CD4-positive, alpha-beta T cell treated with Interleukin-6 at 100 ng/mL for 8 hours (primary cell): Measurements from ENCODE around the gene LRIT3.

Experiments used
- DNase-seq: peaks from one replicate; pipeline ENCODE4 v3.0.0-alpha.2; 2020; ENCODE audit warnings: mixed read lengths, low spot score

Gene LRIT3

DNA sequence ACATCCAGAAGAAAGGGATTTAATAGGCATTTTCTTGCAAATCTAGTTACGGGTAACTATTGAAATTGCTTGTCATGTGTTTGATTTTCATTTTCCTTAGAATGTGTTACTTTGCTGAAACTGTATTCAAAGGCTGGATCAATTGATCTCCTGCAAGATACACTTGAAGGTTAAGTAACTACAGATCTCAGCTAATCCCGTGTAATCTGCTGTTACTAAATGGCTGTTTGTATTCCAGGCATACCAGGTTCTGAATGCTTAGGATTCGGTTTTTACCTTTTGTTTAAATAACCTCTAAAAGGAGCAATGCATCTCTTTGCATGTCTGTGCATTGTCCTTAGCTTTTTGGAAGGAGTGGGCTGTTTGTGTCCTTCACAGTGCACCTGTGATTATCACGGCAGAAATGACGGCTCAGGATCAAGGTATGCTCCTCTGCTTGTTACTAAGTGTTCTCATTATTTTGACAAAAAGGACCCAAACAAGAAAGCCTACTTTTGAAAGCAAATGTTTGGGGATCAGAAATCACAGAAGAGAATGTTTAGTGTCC, at the start of gene LRIT3:
Gene LRIT3 (plus strand): TSS at position 212 of the 547 bp plus-strand sequence. CDS start 95 bp downstream, at position 307.
- no peak for DNase-seq

- no peak for DNase-seq
Observed at GRCh38 chr4:109798866-109799265, 49.0 kb upstream of the LRIT3 start.

DNA sequence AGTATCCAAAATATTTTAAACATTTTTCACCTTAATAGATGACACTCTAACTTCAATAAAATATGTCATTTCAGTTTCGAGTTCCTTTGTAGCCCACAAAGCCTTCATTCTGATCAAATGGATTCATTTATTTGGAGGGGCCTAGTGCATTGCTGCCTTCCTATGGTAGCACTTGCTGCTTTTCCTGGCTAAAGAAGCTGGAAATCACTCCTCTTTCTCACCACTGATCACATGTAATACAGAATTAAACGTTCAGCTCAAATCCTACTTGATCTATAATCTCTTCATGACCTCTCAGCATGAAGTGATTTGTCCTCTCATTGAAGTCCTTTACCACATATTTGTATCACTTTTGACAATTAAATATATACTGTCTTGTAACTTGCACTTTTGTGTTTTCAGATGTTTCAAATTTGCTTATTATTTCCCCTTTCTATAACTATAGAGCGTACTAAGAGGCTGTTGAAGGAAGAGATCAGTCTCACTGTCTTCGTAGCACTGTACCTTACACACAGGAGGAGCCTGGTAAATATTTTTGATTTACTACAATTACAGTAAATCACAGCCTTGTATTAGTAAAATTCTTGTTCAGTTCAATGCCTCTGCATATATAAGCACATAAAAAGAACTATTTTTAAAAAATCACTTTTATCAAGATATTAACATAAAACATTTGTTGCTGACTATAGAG, 46.7 kb upstream of the LRIT3 start:
- DNase-seq = no peak

GRCh38 chr4:109801895-109802319, 46.0 kb upstream of the LRIT3 start, which contains the start of gene CFI:
TSS of gene CFI (minus strand) at chr4:109801999. CDS start at chr4:109801971, 28 bp downstream.
- DNase-seq = no peak

GRCh38 chr4:109803924-109804571, 43.9 kb upstream of the LRIT3 start:
- DNase-seq = peak; percentile 16

DNA sequence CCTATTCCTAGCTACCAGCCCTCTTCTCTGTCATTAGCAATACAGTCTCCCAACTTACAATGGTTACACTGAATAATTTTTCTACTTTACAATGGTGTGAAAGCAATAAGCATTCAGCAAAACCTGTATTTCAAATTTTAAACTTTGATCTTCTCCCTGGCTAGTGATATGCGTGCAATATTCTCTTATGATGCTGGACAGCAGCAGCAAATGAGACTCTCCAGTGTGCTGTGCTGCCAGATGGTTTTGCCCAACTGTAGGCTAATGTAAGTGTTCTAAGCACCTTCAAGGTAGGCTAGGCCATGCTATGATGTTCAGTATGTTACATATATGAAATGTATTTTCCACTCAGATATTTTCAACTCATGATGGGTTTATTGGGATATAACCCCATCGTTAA, 38.3 kb upstream of the LRIT3 start:
- no peak for DNase-seq

DNA sequence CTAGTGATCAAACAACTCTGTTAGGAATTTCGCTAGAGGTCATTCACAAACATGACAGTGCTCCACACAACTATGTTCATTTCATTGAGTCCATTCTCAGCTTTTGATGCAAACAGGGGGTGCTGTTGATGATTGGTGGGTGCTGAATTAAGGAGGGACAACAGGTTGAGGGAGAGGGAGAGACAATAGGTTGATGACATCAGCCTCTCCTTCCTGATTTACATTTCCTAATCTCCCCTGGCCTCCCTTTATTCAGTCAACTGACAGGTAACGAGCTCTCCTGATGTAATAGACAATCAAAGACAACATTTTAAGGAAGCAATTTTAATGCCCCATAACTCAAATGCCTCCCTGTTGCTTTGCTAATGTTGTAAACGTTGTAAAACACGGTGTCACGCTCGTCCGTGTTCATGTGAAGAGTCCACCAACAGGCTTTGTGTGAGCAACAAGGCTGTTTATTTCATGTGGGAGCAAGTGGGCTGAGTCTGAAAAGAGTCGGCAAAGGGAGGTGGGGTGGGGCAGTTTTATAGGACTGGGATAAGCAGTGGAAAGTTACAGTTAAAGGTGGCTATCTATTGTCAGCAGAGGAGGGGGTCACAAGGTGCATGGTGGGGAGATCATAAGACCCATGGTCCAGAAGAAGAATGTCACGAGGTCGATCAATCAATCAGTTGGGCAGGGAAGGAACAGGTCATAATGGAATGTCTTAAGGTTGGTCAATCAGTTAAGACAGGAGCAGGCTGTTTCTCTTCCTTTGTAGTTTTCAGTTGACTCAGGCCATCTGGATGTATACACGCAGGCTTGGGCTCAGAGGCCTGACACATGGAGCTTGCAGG, 37.1 kb upstream of the LRIT3 start:
- no peak for DNase-seq

DNA sequence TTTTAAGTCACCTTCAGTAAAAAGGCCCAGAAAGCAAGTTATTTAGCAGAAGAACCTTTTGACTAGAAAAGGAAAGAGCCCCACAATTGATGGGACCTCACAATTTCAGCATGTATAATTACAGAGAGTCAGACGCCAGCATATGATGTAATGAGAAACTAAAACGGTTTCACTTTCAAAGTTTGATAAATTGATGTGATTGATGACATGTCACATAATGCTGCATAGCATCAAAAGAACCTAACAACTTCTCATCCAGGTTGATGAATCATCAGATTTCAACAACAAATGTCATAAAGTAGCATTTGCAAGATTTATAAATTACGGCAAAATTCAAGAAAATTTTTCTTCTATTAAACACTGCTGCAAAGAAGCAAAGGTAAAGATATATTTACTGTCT, 36.2 kb upstream of the LRIT3 start:
- DNase-seq = no peak

- DNase-seq = peak; percentile 85
Observed at GRCh38 chr4:109815151-109816081, 32.5 kb upstream of the LRIT3 start, which contains the start of gene GAR1. TSS of gene GAR1 (plus strand) at chr4:109815762. CDS start at chr4:109816165, 403 bp downstream.

DNA sequence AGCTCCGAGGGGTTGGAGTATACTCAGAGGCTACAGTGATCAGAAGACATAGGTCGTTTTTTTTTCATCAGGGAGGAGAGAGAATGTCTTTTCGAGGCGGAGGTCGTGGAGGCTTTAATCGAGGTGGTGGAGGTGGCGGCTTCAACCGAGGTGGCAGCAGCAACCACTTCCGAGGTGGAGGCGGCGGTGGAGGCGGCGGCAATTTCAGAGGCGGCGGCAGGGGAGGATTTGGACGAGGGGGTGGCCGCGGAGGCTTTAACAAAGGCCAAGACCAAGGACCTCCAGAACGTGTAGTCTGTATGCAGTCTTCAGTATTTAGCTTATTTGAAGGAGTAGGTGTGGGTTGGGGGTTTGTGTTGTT, 31.8 kb upstream of the LRIT3 start:
- DNase-seq = peak; percentile 23

- no peak for DNase-seq
Observed at GRCh38 chr4:109816894-109817293, 31.0 kb upstream of the LRIT3 start.

GRCh38 chr4:109818268-109818667, 29.6 kb upstream of the LRIT3 start:
- DNase-seq = no peak

GRCh38 chr4:109820563-109820962, 27.3 kb upstream of the LRIT3 start:
- DNase-seq = no peak

DNA sequence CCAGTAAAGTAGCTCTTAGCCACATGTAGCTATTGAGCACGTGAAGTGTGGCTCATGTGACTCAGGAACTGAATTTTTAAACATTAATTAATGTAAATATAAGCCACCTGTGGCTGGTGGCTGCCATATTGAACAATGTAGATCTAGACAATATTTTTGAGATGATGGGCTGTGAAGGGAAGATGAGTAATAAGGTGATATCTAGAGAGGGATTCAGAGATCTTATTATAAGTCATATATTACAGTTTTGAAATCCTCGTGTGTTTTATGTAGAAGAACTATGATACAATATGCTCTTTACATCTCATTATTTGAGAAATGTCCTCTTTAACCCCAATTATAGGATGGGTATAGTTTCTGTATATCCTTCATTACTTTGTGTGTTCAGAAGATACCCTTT, 26.7 kb upstream of the LRIT3 start:
- DNase-seq = no peak

GRCh38 chr4:109826719-109827118, 21.2 kb upstream of the LRIT3 start:
- DNase-seq = no peak

DNA sequence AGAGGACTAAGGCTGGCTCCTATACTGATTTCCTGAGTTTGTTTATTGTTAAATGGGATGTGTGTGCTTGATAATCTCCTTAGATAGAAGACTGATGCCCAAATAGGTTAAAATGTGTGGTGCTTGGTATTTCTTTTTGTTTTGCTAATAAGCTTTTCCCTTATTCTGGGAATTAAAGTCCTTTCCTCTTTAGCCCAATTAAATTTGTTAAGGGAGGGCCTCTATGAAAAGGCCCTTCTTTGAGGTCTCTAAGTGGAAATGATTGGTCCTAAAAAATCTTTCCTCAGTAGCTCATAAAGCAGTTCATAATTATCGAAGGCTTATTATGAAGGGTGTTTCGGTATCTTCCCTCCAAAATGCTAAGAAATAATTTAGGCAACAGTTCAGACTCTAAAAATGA, 20.2 kb upstream of the LRIT3 start, which contains the start of gene RRH:
Gene RRH (plus strand): TSS at position 301 of the 400 bp plus-strand sequence. CDS start 56 bp downstream, at position 357.
- no peak for DNase-seq

GRCh38 chr4:109833756-109834155, 14.2 kb upstream of the LRIT3 start:
- no peak for DNase-seq

DNA sequence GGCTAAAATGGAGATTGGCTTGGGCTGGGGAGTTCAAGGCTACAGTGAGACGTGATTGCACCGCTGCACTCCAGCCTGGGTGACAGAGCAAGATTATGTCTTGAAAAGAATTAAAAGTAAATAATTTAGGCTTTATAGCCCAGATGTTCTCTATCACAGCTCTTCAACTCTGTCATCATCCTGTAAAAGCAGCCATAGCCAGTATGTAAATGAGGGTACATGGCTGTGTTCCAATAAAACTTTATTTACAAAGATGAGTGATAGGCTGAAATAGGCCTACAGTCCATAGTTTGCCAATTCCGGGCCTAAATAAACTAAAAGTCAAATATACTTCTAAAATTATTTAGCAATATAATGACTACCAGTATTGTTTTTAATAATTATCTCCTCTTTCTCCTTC, 10.9 kb upstream of the LRIT3 start:
- DNase-seq = no peak

GRCh38 chr4:109846395-109847098, 1.4 kb upstream of the LRIT3 start:
- no peak for DNase-seq

DNA sequence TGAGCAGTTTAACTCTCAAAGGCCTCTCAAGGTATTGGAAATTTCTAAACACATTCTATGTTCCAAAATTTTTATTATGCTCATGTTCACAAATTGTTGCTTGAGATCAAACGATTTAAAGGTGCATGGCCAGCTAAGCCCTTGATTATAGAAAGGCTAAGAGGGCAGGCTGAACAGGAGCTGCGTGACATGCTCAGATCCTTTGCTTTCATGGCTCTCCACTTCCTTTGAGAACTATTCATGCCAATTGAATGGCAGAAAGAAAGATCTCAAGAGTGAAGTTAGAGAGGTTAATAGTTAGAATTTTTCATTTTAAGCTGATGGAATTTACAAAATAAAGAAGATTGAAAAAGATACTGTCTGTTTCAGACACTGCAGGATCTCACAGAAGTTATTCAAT, 594 bp downstream of the LRIT3 start:
- DNase-seq = no peak

- DNase-seq = no peak
Observed at GRCh38 chr4:109850601-109851000, 2.7 kb downstream of the LRIT3 start.
